HepG2 (cell line): ENCODE measurements around the gene TRPM1.

Experiments used
- BHLHE40 ChIP-seq: IDR thresholded peaks from 2 replicates; pipeline ENCODE4 v1.6.1; 2011; ENCODE audit warnings: low read length, improper control_type of control experiment
- DNMT1 ChIP-seq: sonication (generic); formaldehyde crosslinking; IDR thresholded peaks from 2 replicates; pipeline ENCODE4 v1.5.1; 2020; ENCODE audit warnings: mild to moderate bottlenecking, missing genetic modification reagents
- EZH2 ChIP-seq: conservative IDR thresholded peaks from 2 replicates; pipeline ENCODE4 v1.6.1; 2012; ENCODE audit warnings: mild to moderate bottlenecking, low read depth, low read length, moderate library complexity
- GLI4 ChIP-seq: sonication (generic); formaldehyde crosslinking; IDR thresholded peaks from 2 replicates; pipeline ENCODE4 v1.5.1; 2020; ENCODE audit warnings: missing genetic modification reagents, mild to moderate bottlenecking, moderate library complexity, borderline replicate concordance
- JUNB ChIP-seq: sonication (generic); formaldehyde crosslinking; IDR thresholded peaks from 2 replicates; pipeline ENCODE4 v1.8.0; 2022; ENCODE audit warnings: missing genetic modification reagents, mild to moderate bottlenecking, borderline replicate concordance
- MXI1 ChIP-seq: IDR thresholded peaks from 3 replicates; pipeline ENCODE4 v1.6.1; 2012; ENCODE audit warnings: low read depth, low read length, inconsistent platforms, borderline replicate concordance
- PHF21A ChIP-seq: sonication (generic); formaldehyde crosslinking; IDR thresholded peaks from 2 replicates; pipeline ENCODE4 v1.5.0; 2020; ENCODE audit warnings: mild to moderate bottlenecking, missing genetic modification reagents
- SUZ12 ChIP-seq: fragments of 150-350 bp; IDR thresholded peaks from 2 replicates; pipeline ENCODE4 v1.6.1; 2014; ENCODE audit warnings: low read depth, low read length
- U2AF2 ChIP-seq: fragments of 200-400 bp; formaldehyde crosslinking; IDR thresholded peaks from 2 replicates; pipeline ENCODE4 v1.6.1; 2017; ENCODE audit warnings: low read depth, mild to moderate bottlenecking, low read length
- ZNF720 ChIP-seq: sonication (generic); formaldehyde crosslinking; IDR thresholded peaks from 2 replicates; pipeline ENCODE4 v1.4.0; 2020; ENCODE audit warnings: missing genetic modification reagents
- TF ChIP-seq, protein P1 (sequence below): sonication (generic); formaldehyde crosslinking; IDR thresholded peaks from 2 replicates; pipeline ENCODE4 v1.5.0; 2020; ENCODE audit warnings: mild to moderate bottlenecking, missing genetic modification reagents
- TF ChIP-seq, protein P2 (sequence below): sonication (generic); formaldehyde crosslinking; IDR thresholded peaks from 2 replicates; pipeline ENCODE4 v1.8.0; 2022; ENCODE audit warnings: missing genetic modification reagents, mild to moderate bottlenecking, borderline replicate concordance
- TF ChIP-seq, protein P3 (sequence below): sonication (generic); formaldehyde crosslinking; IDR thresholded peaks from 2 replicates; pipeline ENCODE4 v1.5.0; 2020; ENCODE audit warnings: mild to moderate bottlenecking, missing genetic modification reagents, moderate library complexity

DNA sequence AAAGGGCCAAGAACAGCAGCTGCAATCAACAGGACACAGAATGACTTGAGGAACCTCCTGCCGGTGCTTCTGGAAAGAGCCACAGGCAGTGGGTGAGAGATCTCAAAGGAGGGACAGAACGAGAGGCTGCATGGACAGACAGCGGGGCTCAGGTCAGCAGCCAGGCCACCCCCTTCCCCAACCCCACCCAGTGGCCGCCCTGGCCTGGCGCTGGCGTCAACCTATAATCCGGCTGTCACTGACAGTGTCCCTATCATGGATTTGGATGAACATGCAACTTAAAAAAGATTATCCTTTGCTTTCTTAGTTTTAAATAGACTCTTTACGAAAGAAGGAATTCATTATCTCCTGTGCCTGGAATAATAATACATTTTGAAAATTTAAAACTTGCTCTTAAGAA, 54.1 kb downstream of the TRPM1 start:
- TF ChIP-seq BHLHE40 (no peak), GLI4 (CRISPR knock-in tag) (no peak), U2AF2 (no peak), PHF21A (CRISPR knock-in tag) (no peak), EZH2 (no peak), JUNB (no peak), SUZ12 (no peak), DNMT1 (no peak), ZNF720 (CRISPR knock-in tag) (no peak), MXI1 (no peak)
- TF ChIP-seq, protein P1, sequence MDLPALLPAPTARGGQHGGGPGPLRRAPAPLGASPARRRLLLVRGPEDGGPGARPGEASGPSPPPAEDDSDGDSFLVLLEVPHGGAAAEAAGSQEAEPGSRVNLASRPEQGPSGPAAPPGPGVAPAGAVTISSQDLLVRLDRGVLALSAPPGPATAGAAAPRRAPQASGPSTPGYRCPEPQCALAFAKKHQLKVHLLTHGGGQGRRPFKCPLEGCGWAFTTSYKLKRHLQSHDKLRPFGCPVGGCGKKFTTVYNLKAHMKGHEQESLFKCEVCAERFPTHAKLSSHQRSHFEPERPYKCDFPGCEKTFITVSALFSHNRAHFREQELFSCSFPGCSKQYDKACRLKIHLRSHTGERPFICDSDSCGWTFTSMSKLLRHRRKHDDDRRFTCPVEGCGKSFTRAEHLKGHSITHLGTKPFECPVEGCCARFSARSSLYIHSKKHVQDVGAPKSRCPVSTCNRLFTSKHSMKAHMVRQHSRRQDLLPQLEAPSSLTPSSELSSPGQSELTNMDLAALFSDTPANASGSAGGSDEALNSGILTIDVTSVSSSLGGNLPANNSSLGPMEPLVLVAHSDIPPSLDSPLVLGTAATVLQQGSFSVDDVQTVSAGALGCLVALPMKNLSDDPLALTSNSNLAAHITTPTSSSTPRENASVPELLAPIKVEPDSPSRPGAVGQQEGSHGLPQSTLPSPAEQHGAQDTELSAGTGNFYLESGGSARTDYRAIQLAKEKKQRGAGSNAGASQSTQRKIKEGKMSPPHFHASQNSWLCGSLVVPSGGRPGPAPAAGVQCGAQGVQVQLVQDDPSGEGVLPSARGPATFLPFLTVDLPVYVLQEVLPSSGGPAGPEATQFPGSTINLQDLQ (CRISPR knock-in tag): no peak
- TF ChIP-seq, protein P2, sequence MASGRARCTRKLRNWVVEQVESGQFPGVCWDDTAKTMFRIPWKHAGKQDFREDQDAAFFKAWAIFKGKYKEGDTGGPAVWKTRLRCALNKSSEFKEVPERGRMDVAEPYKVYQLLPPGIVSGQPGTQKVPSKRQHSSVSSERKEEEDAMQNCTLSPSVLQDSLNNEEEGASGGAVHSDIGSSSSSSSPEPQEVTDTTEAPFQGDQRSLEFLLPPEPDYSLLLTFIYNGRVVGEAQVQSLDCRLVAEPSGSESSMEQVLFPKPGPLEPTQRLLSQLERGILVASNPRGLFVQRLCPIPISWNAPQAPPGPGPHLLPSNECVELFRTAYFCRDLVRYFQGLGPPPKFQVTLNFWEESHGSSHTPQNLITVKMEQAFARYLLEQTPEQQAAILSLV (CRISPR knock-in tag): no peak
- TF ChIP-seq, protein P3, sequence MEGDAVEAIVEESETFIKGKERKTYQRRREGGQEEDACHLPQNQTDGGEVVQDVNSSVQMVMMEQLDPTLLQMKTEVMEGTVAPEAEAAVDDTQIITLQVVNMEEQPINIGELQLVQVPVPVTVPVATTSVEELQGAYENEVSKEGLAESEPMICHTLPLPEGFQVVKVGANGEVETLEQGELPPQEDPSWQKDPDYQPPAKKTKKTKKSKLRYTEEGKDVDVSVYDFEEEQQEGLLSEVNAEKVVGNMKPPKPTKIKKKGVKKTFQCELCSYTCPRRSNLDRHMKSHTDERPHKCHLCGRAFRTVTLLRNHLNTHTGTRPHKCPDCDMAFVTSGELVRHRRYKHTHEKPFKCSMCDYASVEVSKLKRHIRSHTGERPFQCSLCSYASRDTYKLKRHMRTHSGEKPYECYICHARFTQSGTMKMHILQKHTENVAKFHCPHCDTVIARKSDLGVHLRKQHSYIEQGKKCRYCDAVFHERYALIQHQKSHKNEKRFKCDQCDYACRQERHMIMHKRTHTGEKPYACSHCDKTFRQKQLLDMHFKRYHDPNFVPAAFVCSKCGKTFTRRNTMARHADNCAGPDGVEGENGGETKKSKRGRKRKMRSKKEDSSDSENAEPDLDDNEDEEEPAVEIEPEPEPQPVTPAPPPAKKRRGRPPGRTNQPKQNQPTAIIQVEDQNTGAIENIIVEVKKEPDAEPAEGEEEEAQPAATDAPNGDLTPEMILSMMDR (CRISPR knock-in tag): no peak
